Effector CD8-positive, alpha-beta T cell (primary cell): Measurements from ENCODE around the gene PEAR1.

ENCODE experiments used
- DNase-seq: peaks from one replicate; lab custom pipeline; 2025; lab: John Stamatoyannopoulos, UW
- total RNA-seq, 4 experiments: gene quantifications; one replicate each; lab custom pipeline; 2026; lab: John Stamatoyannopoulos, UW

PEAR1 gene, protein sequence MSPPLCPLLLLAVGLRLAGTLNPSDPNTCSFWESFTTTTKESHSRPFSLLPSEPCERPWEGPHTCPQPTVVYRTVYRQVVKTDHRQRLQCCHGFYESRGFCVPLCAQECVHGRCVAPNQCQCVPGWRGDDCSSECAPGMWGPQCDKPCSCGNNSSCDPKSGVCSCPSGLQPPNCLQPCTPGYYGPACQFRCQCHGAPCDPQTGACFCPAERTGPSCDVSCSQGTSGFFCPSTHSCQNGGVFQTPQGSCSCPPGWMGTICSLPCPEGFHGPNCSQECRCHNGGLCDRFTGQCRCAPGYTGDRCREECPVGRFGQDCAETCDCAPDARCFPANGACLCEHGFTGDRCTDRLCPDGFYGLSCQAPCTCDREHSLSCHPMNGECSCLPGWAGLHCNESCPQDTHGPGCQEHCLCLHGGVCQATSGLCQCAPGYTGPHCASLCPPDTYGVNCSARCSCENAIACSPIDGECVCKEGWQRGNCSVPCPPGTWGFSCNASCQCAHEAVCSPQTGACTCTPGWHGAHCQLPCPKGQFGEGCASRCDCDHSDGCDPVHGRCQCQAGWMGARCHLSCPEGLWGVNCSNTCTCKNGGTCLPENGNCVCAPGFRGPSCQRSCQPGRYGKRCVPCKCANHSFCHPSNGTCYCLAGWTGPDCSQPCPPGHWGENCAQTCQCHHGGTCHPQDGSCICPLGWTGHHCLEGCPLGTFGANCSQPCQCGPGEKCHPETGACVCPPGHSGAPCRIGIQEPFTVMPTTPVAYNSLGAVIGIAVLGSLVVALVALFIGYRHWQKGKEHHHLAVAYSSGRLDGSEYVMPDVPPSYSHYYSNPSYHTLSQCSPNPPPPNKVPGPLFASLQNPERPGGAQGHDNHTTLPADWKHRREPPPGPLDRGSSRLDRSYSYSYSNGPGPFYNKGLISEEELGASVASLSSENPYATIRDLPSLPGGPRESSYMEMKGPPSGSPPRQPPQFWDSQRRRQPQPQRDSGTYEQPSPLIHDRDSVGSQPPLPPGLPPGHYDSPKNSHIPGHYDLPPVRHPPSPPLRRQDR
- total RNA-seq, result 0 to 0.44 (median 0.15) reads per million in 4 experiments

DNA sequence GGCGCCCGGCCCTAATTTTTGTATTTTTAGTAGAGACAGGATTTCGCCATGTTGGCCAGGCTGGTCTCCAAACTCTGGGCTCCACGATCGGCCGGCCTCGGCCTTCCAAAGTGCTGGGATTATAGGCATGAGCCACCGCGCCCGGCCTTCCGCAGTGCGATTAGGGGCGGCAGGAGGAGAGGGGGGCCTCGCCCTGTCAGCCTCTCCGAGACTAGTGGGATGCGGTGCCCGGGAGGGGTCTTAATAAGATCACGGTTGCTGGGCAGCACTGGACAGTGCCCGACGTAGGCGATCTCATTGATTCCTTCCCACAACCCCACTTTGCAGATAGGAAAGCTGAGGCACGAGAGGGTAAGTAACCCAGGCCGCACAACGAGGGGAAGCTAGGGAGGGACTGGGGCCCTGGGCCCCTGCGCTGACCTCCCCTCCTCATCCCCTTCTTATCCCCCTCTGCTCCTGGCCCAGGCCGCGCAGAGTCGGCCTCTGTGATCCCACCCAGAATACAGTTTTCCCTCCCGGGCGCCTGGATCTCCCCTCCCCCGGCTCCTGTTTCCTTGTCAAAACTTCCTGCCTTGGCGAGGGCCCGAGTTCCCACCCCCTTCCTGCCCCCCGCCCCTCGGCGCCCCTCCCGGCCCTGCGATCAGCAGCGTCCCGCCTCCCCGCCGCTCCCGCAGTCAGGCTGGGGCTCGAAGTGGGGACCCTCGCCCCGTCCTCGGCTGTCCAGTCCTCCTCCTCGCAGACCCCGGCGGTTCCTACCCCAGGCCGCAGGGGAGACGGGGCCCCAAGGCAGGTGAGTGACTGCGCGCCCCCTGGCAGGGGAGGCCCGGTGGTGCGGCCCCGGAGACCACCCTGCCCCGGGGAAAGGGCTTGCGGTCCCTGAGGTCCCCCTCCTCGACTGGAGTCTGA, at the start of gene PEAR1:
TSS of gene PEAR1 (plus strand) at position 671 of the 906 bp plus-strand sequence. CDS start 10,209 bp downstream, outside the sequence.
- DNase-seq, result no peak

DNA sequence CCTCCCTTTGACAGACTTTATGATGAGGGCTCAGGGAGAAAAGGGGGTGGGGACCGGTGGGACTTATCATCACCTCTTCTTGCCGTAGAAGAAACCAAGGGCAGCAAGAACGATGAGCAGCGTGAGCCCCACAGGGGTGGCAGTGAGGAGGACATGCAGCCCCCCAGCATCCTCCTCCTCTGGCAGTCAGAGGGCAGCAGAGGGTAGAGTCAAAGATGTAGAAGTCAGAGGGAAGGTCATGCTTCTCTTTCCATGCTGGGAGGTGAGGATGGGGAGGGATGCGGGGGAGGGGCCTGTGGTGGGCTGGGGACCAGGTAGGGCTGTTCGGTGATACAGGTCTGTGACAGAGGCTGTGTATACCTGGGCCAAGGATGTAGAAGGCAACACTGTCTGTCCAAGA, 49.4 kb upstream of the PEAR1 start:
- no peak for DNase-seq

DNA sequence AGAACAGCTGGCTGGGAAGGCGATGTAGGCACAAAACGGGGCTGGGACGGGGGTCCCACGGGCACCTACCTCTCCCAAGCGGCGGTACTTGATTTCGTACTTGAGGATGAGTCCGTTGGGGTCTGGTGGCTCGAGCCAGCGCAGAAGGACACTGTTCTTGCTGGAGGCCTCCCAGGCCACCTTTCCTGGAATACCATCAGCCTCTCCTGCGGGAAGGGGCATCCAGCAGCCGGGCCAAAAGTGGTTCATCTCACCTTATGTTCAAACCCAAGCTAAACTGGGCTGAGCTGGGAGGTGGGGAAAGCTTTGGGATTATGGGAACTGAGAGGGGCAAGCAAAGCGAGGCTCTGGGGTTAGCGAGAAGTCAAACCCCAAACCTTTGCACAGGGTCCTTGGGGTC, 48.9 kb upstream of the PEAR1 start:
- DNase-seq, result no peak

DNA sequence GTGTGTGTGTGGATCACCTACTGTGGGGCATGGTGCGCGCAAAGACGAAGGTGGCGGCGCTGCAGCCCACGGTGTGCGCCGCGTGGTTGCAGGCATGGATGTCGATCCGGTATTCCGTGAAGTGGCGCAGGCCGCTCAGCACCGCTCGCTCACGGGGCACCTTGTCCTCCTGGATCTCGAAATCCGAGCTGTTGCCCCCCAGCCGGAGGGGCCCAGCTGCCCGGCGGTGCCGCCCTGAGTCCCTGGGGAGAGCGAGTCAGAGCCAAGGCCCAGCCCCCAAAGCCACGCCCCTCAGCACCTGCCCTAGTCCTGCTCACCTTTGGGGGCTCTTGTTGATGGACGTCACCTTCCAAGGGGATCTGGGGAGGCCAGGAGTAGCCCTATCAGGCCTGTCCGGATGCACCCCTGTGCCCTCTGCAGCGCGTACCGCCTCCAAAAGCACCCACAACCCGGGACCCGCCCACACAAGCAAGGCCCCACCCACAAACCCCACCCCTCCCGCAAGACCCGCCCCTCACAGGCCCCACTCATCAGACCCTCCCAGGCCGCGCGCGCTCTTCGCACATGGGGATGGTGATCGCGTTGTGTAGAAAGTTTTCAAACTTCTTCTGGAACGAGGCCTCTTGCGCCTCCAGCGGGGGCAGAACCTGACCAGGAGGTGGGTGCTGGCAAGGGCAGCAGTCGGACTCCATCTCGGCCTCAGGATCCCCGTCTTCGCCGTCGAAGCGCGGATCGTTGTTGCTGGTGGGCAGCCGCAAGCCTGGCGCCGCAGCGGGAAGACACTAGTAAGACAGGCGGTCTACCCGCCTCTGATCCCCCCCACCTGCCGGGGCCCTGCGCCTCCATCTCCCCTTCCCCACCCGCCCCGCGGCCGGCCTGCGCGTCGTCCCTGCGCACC, 48.2 kb upstream of the PEAR1 start:
- peak; percentile 52 for DNase-seq

DNA sequence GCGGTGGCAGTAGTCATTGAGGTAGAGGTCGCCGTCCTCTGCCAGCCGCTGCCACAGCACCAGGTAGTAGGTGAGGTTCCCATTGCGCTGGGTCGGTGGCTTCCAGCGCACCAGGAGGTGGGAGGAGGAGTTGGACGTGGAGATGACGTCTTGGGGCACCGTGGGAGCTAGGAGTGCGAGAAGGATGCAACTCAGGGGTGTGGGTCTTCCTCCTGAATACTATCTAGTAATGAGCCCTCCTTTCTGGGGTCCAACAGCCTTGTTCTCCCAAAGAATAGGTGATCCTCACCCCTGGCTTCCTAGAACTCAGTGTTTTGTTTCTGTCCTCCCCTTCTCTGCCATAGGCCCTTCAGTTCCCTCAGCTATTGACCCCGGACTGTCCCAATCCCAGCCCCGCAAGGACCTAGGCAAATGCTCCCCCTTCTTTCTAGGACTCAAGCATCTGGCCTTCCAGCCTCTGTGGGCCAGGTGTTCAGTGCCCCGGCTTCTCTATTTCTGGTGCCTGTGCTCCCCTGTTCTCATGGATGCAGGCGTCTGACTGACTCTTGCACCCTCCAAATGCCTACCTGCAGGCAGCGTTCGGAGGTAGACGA, 47.5 kb upstream of the PEAR1 start:
- no peak for DNase-seq

DNA sequence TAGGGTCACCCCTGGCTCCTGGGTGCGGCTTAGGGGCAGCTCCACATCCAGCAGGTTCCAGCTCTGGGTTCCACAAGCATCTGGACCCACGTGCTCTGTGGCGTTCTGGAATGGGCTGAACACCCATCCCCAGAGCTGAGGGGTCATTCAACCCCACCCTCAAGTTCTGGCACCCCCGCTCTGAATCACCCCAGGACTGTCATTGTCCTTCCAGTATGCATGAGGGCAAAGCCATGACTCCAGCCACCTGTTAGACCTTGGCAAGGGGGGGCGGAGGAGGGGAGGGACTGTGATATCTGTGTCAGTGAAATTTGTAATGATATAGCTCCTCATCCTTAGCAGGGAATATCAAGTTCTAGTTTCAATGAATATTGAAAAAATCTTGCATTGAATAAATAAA, 46.9 kb upstream of the PEAR1 start:
- no peak for DNase-seq

DNA sequence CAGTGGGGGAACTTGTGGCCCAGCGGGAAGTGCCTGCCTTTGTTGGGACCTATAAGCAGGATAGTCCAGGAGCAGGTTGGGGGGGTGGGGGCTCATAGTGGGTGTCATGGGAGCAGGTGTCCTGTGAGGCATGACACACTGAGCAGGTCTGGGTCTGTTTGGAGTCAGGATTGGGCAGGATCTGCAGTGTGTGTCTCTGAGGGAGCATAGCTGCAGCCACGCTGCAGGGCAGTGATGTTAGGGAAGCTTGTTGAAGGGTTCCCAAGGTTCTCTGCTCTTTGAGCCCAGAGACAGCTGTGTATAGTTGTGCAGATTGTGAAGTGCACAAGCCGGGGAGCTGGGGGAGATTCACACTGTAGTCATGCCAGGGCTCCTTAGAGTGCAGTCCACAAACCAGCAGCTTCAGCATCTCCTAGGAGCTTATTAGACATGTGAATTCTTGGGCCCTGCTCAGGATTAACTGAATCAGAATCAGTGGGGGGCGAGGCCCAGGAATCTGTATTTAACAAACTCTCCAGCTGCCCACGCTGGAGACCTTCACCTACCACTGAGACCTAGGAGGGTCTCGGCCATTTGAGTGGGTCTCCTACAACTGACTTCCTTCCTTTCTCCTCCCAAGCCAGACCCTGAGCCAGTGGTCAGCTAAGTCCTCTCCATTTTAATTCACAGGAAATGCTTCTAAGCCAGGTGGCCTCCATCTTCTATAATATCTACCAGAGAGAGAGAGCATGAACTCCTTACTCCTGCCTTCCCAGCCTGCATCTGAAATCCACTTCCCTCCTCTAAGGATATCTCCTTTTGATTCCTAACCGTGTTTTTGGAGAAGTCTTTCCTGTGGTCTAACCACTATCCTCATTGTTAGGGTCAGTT, 45.7 kb upstream of the PEAR1 start:
- DNase-seq, result no peak

DNA sequence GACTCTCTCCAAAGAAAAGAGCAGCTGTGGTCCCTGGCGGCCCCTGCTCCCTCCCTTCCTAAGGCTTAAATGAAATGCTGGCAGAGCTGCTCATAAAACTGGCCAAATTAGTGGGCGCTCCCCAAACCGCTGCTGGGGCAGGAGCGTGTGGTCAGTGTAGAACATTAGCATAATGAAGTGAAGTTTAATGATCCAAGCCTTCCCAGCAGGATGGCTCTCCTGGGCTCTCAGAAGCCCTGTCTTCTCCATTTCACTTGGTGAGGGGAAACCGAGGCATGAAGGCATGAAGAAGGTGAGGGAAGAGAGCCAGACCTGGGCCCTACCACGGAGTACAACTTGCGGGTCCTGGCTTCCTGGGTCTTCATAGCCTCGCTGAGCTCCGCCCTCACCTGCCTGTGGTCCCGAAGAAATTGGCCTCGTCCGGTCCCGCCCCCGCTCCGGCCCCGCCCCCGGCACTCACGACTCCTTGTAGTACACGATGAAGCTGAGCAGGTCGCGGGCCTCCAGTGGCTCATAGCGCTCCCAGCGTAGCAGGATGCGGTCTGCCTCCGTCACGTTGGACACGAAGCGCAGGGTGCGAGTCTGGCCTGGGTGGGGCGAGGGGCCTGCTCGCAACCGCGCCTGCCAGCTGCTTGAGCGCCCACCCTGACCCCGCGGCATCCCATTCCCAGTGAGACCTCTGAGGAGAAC, 44.9 kb upstream of the PEAR1 start:
- peak; percentile 62 for DNase-seq

DNA sequence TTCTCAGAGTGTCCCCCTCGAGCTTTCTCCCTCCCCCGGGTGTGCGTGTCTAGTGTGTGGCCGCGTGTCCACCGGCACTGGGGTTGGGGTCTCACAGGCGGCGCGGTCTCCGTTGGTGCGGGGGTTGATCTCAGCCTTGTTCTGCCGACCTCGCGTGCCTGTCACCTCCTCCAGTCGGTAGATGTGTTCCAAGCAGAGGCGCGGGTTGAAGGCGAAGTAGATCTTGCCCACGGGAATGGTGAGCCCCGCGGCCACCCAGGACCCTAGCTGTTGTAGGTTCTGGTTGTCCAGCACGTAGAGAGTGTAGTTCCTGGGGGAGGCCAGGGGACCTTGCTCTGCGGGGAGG, 44.4 kb upstream of the PEAR1 start:
- no peak for DNase-seq

DNA sequence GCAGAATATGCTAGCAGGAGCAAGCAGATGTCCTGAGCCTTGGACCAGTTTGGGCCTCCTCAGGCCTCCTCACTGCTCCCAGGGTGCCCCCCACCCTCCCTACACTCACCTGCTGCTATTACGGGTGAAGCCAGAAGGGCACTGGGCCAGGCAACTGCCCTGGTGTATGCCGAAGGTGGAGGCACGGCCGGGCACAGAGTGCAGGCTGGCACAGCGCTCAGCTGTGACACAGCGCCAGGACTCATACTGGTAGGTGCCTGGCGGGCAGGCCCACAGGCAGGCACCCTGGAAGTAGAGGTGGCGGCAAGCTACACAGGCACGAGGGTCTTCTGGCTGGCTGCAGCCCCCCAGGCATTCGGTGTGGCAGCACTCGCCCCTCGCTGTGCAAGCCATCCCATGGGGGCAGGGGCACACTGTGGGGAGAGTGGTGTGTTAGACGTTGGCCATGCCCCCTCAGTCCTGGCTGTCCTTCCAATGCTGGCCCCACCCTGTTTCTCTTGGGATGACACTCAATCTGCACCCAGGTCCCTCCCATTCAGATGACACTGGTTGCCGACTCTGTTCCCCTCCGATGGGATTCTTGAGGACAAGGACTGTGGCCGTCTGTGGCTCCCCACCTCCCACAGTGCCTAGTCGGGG, 41.6 kb upstream of the PEAR1 start:
- no peak for DNase-seq

DNA sequence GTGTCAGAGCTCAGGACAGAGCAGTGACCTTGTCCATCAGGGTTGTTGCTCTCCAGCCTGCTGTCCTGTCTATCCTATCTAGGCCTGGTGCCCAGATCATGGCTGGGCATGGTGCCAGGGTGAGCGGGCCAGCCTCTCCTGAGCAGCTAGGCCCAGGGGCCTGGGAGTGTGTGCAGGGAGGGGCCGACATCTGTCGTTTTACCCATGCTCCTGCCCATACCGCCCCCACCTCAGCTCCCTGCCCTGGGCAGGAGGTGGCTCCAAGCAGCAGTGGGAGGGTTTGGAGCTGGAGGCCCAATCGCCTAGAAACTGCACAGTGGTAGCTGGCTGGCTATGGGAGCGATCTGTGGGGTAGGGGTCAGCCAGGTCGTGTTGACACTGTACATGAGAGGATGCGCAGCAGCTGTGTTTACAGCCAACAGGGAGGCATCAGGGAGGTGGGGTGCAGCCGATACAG, 41.1 kb upstream of the PEAR1 start:
- DNase-seq, result no peak

DNA sequence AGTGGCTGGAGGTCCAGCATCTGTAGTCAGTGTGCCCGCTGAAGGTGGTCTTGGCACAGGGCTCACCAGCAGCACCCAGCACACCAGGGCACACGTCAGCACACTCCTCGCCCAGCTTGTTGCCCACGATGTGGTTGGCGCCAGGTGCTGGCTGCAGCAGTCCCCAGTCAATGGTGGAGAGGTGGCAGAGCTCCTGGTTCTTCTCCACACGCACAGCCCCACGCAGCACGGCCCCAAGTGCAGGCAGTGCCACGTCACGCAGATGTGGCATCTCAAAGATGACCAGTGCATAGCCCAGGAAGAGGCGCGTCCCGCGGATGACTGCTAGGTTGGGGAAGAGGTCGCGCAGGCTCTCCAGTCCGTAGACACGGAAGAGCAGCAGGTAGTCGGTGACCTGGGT, 39.8 kb upstream of the PEAR1 start:
- no peak for DNase-seq

DNA sequence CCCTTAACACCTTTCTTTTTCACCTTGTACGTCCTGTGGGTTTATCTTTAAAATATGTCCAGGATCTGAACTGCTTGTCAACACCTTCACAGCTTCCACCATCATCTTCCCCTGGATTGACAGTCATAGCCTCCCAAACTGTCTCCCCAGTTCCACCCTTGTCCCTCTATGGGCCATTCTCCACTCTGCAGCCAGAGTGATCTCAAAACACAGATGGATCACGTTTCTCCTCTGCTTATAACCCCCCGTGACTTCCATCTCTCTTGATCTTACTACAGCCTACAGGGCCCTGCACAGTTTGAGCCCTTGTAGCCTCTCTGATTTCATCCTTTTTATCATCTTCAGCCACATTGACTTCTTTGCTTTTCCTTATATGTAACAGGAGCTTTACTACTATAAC, 38.9 kb upstream of the PEAR1 start:
- DNase-seq, result no peak

DNA sequence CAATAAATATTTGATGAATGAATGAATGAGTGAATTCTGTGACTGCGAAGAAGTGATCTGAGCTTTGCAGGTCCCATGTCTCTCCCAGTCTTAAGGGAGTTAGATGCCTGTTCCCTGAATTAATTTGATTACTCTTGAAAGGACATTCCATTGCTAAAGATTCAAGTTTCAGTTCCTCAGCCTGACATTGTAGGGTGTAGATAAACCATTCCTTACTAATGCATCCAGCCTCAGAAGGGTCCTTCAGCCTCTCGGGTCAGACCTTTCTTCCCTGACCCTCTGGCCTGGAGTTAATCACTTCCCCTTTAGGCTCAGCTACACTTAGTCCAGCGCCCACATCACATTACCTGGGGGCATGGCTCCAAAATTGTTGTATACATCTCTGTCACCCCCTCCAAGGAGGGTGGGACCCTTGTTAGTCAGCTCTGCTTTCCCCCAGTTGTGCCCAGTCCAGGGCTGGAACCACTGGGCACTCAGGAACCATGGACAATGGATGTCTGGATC, 37.2 kb upstream of the PEAR1 start:
- DNase-seq, result no peak

DNA sequence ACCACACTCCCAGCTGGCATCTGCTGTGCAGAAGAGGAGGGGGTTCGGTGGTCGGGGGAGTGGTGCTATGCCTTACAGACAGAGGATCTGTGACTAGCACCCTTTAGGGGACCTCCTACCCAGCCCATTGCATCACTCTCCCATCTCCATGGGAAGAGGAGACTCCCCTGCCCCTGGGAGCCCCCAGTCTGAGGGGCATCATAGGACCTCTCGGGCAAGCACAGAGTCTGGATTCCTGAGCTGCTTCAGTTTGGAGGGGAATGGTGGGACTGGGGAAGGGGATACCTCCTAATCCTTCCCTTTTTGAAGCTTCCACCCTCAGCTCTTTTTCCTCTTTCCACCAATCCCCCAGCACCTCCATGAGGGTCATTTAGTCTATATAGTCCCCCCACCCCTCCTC, 36.0 kb upstream of the PEAR1 start:
- no peak for DNase-seq

DNA sequence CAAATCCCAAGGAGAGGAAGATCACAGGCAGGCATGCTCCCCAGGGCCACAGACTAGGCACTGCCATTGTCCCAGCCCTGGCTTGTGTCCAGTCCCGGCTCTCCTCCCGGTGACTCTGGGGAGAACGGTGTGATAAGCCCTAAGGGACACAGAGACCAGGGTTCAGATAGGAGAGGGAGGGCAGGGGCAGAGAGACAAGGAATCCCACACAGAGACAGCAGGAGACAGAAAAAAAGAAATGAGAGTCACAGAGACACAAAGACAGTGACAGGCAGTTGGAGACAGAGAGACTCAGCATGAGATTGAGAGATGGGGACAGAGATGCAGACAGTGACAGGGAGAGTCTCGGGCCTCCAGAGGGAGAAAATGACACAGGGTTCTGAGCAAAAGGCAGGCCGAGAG, 35.0 kb upstream of the PEAR1 start:
- no peak for DNase-seq

DNA sequence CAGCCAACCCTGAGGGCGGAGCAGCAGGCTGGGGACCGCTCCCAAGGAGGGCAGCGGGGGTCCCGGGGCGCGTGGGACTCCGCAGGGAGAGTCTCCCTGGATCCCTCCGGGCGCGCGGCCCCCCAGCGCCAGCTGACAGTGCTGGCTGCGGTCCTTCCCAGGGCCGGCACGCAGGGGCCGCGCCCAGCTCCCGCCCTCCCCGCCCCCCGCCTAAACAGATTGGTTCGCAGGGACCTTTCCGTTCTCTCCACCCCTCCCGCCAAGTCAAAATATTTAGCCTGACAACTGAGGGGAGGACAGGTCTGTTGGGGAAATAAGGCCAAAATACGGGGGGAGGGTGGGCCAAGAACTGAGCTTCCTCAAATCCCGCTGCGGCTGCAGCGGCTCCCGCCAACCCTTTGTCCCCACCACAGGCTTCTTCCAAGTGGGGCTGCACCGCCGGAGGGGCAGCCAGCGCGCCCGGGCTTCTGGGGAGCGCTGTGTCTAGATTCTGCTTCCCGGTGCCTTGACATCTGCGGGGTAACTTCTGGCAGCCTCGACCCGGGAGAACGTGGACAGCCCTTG, 34.5 kb upstream of the PEAR1 start, which contains the start of gene INSRR:
TSS of gene INSRR (minus strand) at position 159 of the 564 bp plus-strand sequence. CDS start 496 bp downstream, outside the sequence.
- no peak for DNase-seq
